ENCODE results near the gene RAB36.
"Not testable (repeated sequence)": the region's sequence is repeated elsewhere in the genome, so short reads cannot be mapped to it uniquely, and the experiment has no call there.

The RAB36 gene

DNA sequence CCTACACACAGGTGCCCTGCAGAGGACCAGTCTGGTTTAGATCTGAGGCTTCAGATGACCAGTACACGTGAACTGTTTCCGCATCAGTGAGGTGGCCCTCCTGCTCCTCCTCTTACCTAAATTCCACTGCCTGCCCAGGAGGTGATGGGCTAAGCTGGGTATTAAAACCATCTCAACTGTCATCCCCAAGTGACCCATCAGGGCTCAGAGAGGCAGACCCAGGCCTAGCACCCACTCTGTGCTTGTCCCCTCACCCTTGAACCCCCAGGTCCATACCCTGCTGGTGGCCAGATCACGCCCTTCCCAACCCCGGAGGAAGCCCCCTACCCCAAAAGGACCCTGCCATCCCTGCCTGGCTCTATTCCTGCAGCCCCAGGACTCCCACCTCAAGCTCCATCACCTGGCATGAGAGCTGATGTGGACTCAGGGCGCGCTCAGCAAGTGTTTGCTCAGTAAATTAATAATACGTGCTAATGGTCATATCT, 24.8 kb upstream of the RAB36 start:
- no peak for DNase-seq (ENCODE audit: low read depth in 2 of 2, low spot score in 1 of 2)

DNA sequence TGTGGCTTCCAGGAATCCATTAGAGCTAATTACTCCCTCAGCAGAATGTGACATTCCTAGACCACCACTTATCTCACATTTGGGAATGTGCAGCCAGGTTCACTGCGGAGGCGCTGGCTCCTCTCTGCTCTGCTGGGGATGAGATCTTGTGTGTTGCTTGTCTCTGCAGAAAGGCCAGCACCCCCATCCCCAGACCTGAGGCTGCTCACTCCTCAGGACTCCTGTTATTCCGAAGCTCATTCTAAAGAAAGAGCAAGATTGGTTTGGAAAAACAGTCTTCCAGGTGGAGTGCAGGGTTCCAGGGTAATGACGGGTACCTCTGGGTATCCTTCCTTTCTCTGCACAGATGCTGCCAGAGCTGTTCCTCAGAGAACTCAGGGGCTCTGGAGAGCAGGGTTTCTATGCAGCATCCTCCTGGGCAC, 24.3 kb upstream of the RAB36 start:
- no peak for DNase-seq (ENCODE audit: low read depth in 2 of 2, low spot score in 1 of 2)

DNA sequence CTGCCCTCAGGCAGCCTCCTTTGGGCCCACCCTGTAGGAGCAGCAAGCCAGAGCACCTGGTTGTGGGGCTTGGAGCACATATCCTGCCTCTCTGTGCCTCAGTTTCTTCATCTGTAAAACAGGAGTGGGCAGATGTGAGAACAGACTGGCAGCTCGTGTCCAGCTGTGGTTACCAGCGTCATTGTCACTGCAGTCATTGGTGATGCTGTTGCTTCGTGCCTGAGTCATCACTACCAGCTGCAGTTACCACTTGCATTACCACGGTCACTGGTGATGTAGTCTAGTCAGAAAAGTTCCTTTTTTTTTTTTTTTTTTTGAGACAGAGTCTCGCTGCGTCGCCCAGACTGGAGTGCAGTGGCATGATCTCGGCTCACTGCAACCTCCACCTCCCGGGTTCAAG, 23.9 kb upstream of the RAB36 start:
- DNase-seq (ENCODE audit: low read depth in 2 of 2, low spot score in 1 of 2) = no peak

DNA sequence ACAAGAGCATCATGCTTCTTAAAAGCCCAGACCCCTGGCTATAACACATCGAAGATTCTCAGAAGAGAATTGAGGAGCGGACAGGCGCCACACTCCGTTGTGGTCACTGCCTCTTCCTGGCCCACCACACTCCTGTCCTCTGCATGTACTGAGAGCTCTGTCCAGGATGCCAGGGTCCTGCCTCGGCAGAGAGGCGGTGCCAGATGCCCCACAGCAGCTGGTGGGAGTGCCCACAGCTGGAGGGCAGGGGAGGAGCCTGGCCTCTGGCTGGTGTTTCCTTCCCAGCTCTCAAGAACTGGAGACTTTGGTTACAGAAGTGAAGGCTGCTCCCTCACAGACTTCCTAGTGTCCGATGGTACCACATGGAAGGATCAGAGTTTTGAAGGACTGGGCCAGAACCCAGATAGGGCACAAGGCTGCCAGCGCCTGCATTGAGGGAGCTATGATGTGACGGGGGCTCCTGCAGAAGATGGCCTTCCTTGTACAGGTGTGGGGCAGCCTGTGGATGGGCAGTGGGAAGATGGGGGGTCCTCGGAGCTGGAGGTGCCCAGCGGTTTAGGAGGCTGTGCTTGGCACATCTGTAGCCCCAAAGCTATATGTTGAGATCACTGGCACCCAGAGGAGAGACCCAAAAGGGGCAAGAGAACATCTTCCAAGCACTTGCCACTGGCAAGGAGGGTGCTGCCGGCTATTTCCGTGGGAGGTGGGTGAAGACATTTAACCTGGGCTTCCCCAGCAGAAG, 22.9 kb upstream of the RAB36 start:
- DNase-seq (ENCODE audit: low read depth in 2 of 2, low spot score in 1 of 2) = no peak

DNA sequence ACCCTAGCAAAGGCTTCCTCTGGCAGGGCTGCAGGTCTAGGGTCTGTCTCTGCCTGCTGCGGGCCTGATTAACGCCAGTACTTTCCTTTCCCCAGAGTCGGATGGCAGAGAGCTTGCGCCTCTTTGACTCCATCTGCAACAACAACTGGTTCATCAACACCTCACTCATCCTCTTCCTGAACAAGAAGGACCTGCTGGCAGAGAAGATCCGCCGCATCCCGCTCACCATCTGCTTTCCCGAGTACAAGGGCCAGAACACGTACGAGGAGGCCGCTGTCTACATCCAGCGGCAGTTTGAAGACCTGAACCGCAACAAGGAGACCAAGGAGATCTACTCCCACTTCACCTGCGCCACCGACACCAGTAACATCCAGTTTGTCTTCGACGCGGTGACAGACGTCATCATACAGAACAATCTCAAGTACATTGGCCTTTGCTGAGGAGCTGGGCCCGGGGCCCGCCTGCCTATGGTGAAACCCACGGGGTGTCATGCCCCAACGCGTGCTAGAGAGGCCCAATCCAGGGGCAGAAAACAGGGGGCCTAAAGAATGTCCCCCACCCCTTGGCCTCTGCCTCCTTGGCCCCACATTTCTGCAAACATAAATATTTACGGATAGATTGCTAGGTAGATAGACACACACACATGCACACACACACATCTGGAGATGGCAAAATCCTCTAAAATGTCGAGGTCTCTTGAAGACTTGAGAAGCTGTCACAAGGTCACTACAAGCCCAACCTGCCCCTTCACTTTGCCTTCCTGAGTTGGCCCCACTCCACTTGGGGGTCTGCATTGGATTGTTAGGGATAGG, 22.1 kb upstream of the RAB36 start:
- no peak for DNase-seq (ENCODE audit: low read depth in 2 of 2, low spot score in 1 of 2)

DNA sequence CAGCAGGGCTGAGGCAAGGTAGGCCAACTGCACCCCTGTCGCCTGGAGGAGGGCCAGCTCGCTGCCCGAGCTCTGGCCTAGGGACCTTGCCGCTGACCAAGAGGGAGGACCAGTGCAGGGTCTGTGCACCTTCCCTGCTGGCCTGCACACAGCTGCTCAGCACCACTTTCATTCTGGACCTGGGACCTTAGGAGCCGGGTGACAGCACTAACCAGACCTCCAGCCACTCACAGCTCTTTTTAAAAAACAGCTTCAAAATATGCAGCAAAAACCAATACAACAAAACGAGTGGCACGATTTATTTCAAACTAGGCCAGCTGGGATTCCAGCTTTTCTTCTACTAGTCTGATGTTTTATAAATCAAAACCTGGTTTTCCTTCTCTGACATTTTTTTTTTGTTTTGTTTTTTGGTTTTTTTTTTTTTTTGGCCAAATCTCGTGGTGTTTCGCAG, 21.4 kb upstream of the RAB36 start:
- no peak for DNase-seq (ENCODE audit: low read depth in 2 of 2, low spot score in 1 of 2)

DNA sequence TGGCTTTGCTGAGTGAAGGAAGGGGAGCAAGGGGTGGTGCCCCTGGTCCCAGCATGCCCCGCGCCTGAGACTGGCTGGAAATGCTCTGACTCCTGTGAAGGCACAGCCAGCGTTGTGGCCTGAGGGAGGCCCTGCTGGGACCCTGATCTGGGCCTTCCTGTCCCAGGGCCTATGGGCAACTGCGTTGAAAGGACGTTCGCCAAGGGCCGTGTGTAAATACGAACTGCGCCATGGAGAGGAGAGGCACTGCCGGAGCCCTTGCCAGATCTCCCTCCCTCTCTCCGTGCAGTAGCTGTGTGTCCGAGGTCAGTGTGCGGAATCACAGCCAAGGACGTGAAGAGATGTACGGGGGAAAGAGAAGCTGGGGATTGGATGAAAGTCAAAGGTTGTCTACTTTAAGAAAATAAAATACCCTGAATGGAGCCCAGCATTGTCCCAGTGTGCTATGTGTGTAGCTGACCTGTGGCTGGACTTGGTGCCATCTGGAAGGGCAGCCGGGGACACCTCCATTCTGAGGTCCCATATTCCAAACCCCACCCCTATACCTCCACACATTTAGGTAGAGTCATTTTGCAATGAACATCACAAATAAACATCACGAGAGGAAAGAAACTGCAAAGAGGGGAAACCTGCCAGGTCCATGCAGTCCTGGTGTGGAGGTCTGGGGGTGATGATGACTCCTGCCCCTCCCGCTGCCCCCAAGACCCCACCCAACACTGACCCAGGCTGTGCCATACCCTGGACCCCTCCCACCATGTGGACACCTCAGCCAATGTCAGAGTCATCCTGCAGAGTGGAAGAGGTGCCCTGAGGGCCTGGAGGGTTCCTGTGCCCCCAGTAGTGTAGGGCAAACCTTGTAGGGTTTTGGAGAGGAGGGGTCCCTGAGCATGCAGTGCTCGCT, 20.4 kb upstream of the RAB36 start:
- DNase-seq (ENCODE audit: low read depth in 2 of 2, low spot score in 1 of 2) = no peak

DNA sequence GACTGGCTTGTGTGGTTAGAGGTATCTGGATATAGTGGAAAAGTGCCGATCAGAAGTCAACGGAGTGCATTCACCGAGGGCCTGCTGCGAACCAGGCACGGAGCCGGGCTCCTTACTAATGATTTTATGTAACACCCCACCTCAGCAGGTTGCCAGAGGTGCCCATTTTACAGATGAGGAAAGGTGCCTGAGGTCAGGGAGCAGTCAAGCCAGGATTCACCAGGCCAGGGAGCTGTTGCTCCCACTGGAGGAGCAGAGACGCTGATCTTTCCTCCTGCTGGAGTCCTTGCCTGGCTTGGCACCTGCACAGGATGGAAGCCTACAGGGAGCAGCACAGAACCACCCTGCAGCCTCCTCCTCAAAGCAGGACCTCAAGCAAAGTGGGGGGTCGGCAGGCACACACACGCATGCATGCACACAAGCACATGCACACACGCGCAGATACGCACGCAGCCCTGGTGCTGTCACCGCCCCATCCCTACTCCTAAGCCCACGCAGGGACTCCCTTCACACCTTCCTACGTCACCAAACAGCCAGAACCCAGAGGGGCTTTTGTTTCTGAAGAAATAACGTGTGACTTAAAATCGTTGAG, 19.7 kb upstream of the RAB36 start:
- DNase-seq (ENCODE audit: low read depth in 2 of 2, low spot score in 1 of 2) = no peak

DNA sequence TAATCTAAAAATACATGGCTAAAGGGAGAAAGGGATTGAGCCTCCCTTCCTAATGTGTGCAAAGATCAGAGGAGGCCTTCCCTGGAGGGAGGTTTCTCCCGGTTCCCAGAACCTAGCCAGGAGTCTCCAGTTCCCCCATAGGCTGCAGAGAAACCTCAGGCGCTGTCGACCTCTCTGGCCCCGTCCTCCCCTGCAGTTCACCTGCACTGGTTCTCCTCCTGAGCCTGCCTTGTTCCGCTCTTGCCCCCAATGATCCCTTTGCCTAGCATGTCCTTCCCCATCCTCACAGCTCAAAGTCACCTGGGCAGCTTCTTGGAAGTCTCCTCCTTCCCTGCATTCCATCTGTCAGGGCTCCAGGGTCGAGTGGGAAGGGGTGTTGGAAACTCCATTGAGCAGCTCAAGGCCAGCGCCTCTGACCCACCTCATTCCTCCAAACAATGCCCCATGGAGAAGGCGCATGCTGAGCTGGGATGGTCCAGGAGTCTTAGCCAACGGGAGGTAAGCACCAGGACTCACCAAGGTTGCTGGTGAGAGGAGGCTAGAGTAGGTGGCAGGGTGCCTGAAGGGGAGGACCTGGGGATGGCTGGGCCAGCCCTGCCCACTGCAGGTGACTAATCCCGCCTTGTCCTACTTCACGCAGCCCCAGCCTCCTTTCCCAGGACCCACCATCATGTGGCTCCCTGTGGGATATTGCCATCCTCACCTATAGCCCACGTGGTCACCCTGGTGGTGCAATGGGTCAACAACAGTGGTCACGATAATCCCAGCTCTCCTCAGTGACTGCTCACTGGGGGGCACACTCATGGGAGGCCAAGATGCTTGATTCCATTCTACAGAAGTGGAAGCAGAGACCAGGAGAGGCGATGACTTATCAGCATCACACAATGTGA, 18.9 kb upstream of the RAB36 start:
- no peak for DNase-seq (ENCODE audit: low read depth in 2 of 2, low spot score in 1 of 2)

DNA sequence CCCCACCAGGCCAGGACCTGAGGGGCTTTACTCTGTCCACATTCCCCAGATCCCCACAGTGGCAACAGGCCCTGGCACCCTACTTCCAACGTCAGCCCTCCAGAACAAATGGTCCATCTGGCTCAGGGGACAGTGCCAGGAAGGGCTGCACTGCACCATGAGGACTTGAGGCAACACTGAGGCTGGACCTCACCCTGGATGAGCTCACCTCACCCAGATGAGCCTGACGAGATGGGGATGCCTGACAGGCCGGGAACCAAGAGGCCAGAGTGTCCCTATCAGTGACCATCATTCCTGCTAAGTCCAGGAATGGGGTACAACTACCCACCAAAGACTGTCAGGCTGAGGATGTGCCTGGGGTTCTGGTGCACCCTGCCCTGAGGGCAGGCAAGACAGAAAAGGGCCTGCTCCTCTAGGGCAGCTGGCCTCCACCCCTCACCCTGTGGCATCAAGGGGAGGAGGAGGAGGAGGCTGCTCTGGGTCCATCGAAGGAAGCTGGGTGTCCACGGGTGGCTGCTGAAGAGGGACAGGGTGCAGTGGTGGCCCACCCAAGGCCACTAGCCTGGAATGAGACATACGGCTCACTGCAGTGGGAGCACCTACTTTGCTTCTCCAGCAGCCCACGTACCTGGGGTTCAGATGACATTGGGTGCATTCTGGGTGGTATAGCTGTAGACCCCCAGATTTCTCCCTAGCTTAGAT, 18.1 kb upstream of the RAB36 start:
- no peak for DNase-seq (ENCODE audit: low read depth in 2 of 2, low spot score in 1 of 2)

DNA sequence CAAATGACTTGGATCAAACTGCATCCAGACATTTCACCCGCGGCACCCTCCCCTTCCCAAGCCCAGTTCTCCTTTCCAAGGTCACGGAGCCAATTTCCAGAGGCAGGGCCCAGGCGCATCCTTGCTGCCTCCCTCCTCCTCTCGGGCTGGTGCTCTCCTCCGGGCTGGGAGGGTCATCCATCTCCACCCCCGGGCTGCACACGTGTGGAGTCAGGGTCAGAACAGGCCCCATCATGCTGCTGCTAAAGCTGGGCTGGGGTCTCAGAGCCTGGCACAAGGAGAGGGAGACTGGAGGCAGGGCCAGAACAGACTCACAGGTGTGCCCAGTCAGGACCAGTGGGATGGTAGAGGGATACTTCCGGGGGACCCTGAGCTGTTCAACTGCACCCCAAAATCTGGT, 17.5 kb upstream of the RAB36 start:
- DNase-seq (ENCODE audit: low read depth in 2 of 2, low spot score in 1 of 2) = no peak

DNA sequence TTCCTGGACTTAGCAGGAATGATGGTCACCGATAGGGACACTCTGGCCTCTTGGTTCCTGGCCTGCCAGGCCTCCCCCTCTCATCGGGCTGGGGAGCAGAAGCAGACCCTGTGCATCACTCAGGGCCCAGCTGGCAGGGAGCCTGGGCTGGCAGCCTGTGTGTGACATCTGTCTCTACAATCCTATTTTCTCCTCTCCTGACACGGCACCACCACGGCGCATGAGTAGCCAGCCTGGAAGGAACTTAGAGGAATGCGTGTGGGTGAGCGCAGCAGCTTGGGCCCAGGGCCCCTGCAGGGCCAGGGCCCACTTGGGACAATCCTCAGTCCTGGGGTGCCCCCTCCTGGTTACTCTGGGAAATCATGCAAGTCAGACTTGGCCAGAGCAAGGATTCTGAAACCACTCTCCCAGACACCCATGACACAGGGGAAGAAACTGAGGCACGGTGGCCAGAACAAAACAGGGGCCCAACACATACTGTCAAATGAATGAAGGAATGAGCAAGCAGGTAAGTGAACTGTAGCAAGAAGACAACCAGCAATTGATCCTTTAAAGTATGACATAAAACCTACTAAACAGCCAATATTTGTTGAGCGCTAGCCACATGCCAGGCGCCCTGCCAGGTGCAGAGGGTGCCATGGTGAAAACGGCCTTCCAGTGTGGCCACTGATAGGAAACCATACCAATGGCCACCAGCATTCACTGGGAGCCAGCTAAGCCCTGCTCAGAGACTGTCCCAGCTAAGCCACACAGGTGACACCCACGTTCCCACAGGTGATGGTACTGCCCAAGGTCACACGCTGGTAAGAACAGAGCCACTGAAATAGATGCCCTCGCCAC, 16.8 kb upstream of the RAB36 start:
- peak; percentile 52 to 62 for DNase-seq (ENCODE audit: low read depth in 2 of 2, low spot score in 1 of 2)

DNA sequence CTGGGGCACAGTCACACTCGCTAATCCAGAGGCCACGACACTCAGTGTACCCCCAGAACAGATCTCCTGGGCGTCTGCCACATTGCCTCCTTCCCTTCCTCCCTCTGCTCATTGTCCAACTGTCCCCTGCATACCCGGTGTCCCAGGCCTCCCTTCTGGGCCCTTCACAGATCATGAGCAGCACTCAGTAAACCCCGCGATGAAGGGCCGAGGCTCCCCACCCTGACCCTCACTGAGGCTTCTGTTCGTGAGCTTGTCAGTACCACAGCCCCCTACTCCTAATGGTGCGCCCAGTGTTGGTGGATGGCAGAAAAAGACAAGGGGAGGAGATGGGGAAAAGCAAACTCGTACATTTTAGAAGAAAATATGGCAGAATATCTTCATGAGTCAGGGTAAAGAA, 16.1 kb upstream of the RAB36 start:
- DNase-seq (ENCODE audit: low read depth in 2 of 2, low spot score in 1 of 2) = no peak

DNA sequence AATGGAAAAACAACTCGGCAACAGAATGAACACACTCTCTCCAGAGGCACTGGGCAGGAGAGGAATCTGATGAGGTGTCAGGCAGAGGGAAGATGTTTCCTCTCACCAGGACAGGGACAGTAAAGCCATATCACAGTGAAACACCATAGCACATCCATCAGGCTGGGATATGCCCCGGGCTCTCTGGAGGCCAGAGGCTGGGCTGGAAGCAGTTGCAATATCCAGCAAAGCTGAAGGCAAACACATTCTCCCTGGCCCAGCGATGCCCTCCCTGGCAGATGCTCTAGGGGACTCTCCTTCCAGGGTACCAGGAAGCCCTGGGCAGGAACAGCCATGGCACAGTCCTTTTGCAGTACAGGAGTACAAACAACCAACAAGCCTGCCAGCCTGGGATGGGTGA, 14.6 kb upstream of the RAB36 start:
- DNase-seq (ENCODE audit: low read depth in 2 of 2, low spot score in 1 of 2) = no peak

DNA sequence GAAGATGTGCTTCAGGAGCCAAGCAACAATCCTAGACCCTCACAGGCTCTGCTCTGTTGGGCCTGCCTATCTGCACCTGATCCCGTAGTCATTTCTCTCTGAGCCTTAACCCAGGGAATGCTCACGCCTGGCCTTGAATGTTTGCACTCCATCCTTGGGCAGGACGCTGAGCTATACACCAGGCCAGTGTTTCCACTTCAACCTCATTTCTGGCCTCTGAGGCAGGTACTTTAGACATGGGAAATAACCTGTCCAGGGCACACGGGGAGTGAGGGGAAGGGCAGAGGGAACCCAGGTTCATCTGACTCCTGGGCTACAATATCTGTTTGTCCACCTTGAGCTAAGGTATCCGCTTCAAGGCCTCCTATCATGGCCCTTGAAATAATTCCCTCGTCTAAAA, 13.3 kb upstream of the RAB36 start:
- no peak for DNase-seq (ENCODE audit: low read depth in 2 of 2, low spot score in 1 of 2)

DNA sequence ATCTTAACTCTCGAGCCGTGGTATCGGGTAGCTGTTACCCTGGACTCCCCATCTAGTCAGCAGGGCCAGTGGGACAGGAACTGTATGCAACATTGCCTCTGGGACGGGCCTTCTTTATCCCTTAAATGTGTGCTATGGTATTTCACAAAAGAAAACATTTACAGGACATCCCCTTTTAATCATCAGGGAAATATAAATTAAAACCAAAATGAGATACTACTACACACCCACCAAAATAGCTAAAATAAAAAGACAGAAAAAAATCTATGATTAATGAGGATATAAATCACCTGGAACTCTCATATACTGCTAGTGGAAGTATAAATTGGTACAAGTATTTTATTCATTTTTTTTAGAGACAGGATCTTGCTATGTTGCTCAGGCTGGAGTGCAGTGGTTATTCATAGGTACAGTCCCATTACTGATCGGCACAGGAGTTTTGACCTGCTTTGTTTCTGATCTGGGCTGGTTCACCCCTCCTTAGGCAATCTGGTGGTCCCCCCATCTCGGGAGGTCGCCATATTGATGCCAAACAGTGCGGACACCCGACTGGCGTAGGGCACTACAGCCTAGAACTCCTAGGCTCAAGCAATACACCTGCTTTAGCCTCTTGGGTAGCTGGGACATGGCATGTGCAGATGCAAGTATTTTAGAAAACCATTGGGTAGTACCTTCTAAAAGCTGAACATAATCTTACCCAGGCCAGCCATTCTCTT, 12.7 kb upstream of the RAB36 start:
- DNase-seq (ENCODE audit: low read depth in 2 of 2, low spot score in 1 of 2) = no peak

DNA sequence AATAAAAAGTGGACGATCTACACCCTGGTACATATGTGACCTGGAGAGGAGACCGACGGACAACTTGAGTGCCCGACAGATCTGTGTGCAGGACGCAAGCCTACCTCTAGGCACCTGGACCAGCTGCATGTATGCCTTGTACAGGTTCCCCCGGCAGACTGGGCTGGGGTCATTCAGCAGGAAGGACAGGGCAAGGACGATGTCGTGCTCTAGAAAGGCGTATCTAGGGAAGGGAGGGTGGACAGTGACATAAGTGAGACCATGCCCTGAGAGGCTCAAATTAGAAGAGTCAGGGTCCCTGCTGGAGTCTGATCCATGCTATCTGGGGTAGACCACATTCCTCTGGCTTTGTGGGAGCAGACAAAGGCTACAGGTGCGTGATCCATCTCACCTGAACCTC, 11.4 kb upstream of the RAB36 start:
- no peak for DNase-seq (ENCODE audit: low read depth in 2 of 2, low spot score in 1 of 2)

DNA sequence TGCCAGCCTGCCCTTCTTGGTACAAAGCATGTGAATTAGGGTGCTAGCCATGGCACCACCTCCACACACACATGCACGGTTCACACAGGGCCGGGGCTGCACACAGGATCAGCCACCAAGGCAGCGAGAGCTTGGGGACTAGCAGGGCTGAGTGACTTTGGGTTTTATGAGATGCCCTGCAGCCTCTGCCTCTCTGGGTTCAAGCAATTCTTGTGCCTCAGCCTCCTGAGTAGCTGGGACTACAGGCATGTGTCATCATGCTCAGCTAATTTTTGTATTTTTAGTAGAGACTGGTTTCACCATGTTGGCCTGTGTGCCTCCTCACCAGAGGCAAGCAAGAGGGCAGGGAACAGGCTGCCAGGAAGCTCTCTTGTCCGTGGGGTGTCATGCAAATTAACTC, 8.3 kb upstream of the RAB36 start:
- not testable (repeated sequence) for DNase-seq (ENCODE audit: low read depth in 2 of 2, low spot score in 1 of 2)
